SK-N-MC (cell line): ENCODE measurements around the gene THAP7.

Experiments used
- EZH2 ChIP-seq: fragments of 200-600 bp; sonication (generic); IDR thresholded peaks from one replicate; pipeline ENCODE4 v1.6.1; 2017; ENCODE audit warnings: antibody characterized with exemption
- POLR2AphosphoS5 ChIP-seq: IDR thresholded peaks from 2 replicates; pipeline ENCODE4 v1.6.1; 2012; ENCODE audit warnings: mild to moderate bottlenecking, low read depth, low read length, borderline replicate concordance

- TF ChIP-seq POLR2AphosphoS5 (no peak), EZH2 (no peak)
Measured at GRCh38 chr22:20965104-20965887, 36.6 kb downstream of the THAP7 start.
